ENCODE results near the gene EFCAB13. TPM values are rescaled to one million over a fixed set of nuclear protein-coding genes. Genes with fewer than 3 reads are reported as not detected.

Gene EFCAB13
- total RNA-seq, 1 experiment from 2014 or later = 1.6 TPM

DNA sequence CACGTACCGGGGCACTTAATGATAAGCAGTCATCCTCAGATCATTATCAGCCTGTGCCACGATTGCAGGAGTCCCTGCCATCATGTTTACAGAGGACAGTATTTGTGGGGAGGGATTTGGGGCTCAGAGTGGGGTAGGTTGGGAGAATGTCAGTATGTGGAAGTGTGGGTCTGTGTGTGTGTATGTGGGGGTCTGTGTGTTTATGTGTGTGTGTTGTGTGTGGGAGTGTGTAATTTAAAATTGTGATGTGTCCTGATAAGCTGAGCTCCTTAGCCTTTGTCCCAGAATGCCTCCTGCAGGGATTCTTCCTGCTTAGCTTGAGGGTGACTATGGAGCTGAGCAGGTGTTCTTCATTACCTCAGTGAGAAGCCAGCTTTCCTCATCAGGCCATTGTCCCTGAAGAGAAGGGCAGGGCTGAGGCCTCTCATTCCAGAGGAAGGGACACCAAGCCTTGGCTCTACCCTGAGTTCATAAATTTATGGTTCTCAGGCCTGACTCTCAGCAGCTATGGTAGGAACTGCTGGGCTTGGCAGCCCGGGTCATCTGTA is 13.5 kb upstream of the EFCAB13 start:
- H3K36me3 Mint-ChIP-seq (ENCODE audit: insufficient read depth in 1 of 3, low read depth in 3 of 3) = no peaks in the 10 kb centered on the region
- H3K79me1 ChIP-seq (ENCODE audit: insufficient read depth, low read depth, low read length, poor library complexity, severe bottlenecking) = no peaks in the 10 kb centered on the region
- H4K8ac ChIP-seq (replicated peaks; ENCODE audit: insufficient read length, low read depth, low read length) = no peak overlapping the region
- no peak overlapping the region for H3K14ac ChIP-seq (ENCODE audit: insufficient read depth, low read length)
- no peak overlapping the region for H3K9ac ChIP-seq (ENCODE audit: extremely low read depth, insufficient read length, low read length)
- H4K20me1 ChIP-seq (ENCODE audit: control insufficient read depth, insufficient read depth, insufficient read length) = no peaks in the 10 kb centered on the region
- no peak overlapping the region for H4K5ac ChIP-seq (ENCODE audit: insufficient read length, low read depth, low read length)
- H3K27me3 Mint-ChIP-seq (ENCODE audit: low read depth) = peaks cover 2% of the 10 kb centered on the region; the same call in 1 of the 2 replicates
- H3K4ac ChIP-seq (ENCODE audit: low read depth, low read length) = no peak overlapping the region
- no peak overlapping the region for H2BK15ac ChIP-seq (ENCODE audit: low read depth, low read length)
- no peaks in the 10 kb centered on the region for H3K79me2 ChIP-seq (ENCODE audit: insufficient read depth, low read length)
- H3K9me3 ChIP-seq (ENCODE audit: control insufficient read depth, low read depth, low read length) = no peaks in the 10 kb centered on the region
- H3K23ac ChIP-seq (ENCODE audit: insufficient read length, low read depth, low read length) = no peak overlapping the region
- H3K27ac Mint-ChIP-seq = 0 out of 7 replicates have a peak overlapping the region, but pooled peaks of 1 of the 3 experiments have one; percentile 16
- H3K18ac ChIP-seq (ENCODE audit: insufficient read length, low read depth, low read length) = no peak overlapping the region
- 0 out of 2 replicates have a peak, but pooled peaks cover 2% of the 10 kb centered on the region for H3K4me1 ChIP-seq (ENCODE audit: insufficient read depth, low read length)
- TF ChIP-seq, protein P1, sequence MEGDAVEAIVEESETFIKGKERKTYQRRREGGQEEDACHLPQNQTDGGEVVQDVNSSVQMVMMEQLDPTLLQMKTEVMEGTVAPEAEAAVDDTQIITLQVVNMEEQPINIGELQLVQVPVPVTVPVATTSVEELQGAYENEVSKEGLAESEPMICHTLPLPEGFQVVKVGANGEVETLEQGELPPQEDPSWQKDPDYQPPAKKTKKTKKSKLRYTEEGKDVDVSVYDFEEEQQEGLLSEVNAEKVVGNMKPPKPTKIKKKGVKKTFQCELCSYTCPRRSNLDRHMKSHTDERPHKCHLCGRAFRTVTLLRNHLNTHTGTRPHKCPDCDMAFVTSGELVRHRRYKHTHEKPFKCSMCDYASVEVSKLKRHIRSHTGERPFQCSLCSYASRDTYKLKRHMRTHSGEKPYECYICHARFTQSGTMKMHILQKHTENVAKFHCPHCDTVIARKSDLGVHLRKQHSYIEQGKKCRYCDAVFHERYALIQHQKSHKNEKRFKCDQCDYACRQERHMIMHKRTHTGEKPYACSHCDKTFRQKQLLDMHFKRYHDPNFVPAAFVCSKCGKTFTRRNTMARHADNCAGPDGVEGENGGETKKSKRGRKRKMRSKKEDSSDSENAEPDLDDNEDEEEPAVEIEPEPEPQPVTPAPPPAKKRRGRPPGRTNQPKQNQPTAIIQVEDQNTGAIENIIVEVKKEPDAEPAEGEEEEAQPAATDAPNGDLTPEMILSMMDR (conservative IDR thresholded peaks at IDR 0.05) = no peak
- H3K4me3 Mint-ChIP-seq = no peak overlapping the region
- no peak overlapping the region for H2BK5ac ChIP-seq (ENCODE audit: insufficient read length, low read length)
- H2BK20ac ChIP-seq (ENCODE audit: low read depth, low read length, poor library complexity, severe bottlenecking) = no peak overlapping the region
- no peaks in the 10 kb centered on the region; a peak in 1 of 5 replicates for H3K9me3 Mint-ChIP-seq
- no peak overlapping the region for H3K56ac ChIP-seq (ENCODE audit: insufficient read length, low read depth, low read length)
- no peak for DNase-seq
- no peak overlapping the region for H2BK12ac ChIP-seq (ENCODE audit: insufficient read length, low read depth, low read length)
- no peak overlapping the region for H4K91ac ChIP-seq (ENCODE audit: insufficient read length, low read depth, low read length)
- H3K27me3 ChIP-seq (ENCODE audit: insufficient read depth, low read length) = no peaks in the 10 kb centered on the region
- no peak overlapping the region for H3K4me2 ChIP-seq (ENCODE audit: insufficient read depth, insufficient read length, low read length)
- H3K4me1 Mint-ChIP-seq = peaks cover 9 to 15% of the 10 kb centered on the region in 2 experiments
- H2BK120ac ChIP-seq (ENCODE audit: low read depth, low read length, poor library complexity, severe bottlenecking) = no peak overlapping the region
- no peak overlapping the region for H3T11ph ChIP-seq (ENCODE audit: low read length)
- H2AFZ ChIP-seq (ENCODE audit: low read length) = no peak overlapping the region
- H3K23me2 ChIP-seq (ENCODE audit: insufficient read length, low read depth, low read length, poor library complexity, severe bottlenecking) = no peaks in the 10 kb centered on the region
- no peak overlapping the region for H3K27ac ChIP-seq (ENCODE audit: insufficient read length, low read depth, low read length)
- no peak overlapping the region for H2AK5ac ChIP-seq (ENCODE audit: insufficient read length, low read length)
- WGBS (ENCODE audit: extremely low coverage, insufficient read length, low lambda C conversion rate) = no CpG with 5 or more reads among the region's 4 CpGs

All from H9 (cell line).